K562 (cell line): Measurements from ENCODE around the gene TAF8. TPM values are rescaled to one million over a fixed set of nuclear protein-coding genes. Genes with fewer than 3 reads are reported as not detected.

ENCODE experiments used
- BACH1 ChIP-seq: fragments of 200-800 bp; sonication (Bioruptor generic); IDR thresholded peaks from 2 replicates; pipeline ENCODE4 v1.6.1; 2016; ENCODE audit warnings: missing genetic modification characterization, missing compliant biosample characterization
- CBX8 ChIP-seq: fragments of 200-600 bp; sonication (generic); IDR thresholded peaks from 2 replicates; pipeline ENCODE4 v1.6.1; 2012; ENCODE audit warnings: borderline replicate concordance, mixed run types, low read depth, mild to moderate bottlenecking, moderate library complexity, mixed read lengths, low read length, control low read depth, inconsistent platforms; ENCODE audit not compliant: poor library complexity, severe bottlenecking; ENCODE audit errors: extremely low read depth
- CREB1 ChIP-seq, 2 experiments: sonication (generic) in 1 of 2; formaldehyde crosslinking in 1 of 2; IDR thresholded peaks; 2 replicates each; pipeline versions ENCODE4 v1.6.1 to v1.8.0; 2012 to 2022; ENCODE audit warnings: inconsistent platforms in 1 of 2, mild to moderate bottlenecking in 1 of 2, missing genetic modification reagents in 1 of 2, moderate library complexity in 1 of 2
- E2F3 ChIP-seq: fragments of 250-450 bp; sonication (Bioruptor Pico); IDR thresholded peaks from 2 replicates; pipeline ENCODE4 v1.4.0; 2020; ENCODE audit warnings: mild to moderate bottlenecking
- ETS2 ChIP-seq: IDR thresholded peaks from 2 replicates; pipeline ENCODE4 v1.6.1; 2016; ENCODE audit warnings: borderline replicate concordance, missing genetic modification characterization, mild to moderate bottlenecking, moderate library complexity, missing compliant biosample characterization; ENCODE audit not compliant: poor library complexity, severe bottlenecking
- FOXA1 ChIP-seq: fragments of 450-650 bp; IDR thresholded peaks from 2 replicates; pipeline ENCODE4 v1.6.1; 2016; ENCODE audit warnings: mild to moderate bottlenecking, borderline replicate concordance
- HNRNPUL1 ChIP-seq: fragments of 200-400 bp; formaldehyde crosslinking; IDR thresholded peaks from 2 replicates; pipeline ENCODE4 v1.6.1; 2017; ENCODE audit warnings: low read length
- KAT8 ChIP-seq: fragments of 450-650 bp; IDR thresholded peaks from 2 replicates; pipeline ENCODE4 v1.6.1; 2016; ENCODE audit warnings: low read depth, mild to moderate bottlenecking
- MCM5 ChIP-seq: fragments of 450-650 bp; IDR thresholded peaks from 2 replicates; pipeline ENCODE4 v1.6.1; 2016; ENCODE audit warnings: low read depth
- MECOM ChIP-seq: fragments of 250-450 bp; sonication (Bioruptor Pico); IDR thresholded peaks from 2 replicates; pipeline ENCODE4 v1.8.0; 2022; ENCODE audit warnings: inconsistent platforms
- RFX7 ChIP-seq: fragments of 250-450 bp; sonication (Bioruptor Pico); IDR thresholded peaks from 2 replicates; pipeline ENCODE4 v1.5.1; 2021; ENCODE audit warnings: mild to moderate bottlenecking
- TCF7 ChIP-seq: sonication (generic); IDR thresholded peaks from 2 replicates; pipeline ENCODE4 v1.6.1; 2016; ENCODE audit warnings: antibody characterized with exemption, borderline replicate concordance
- YBX1 ChIP-seq: fragments of 450-650 bp; IDR thresholded peaks from 2 replicates; pipeline ENCODE4 v1.7.1; 2016; ENCODE audit warnings: mild to moderate bottlenecking
- ZNF408 ChIP-seq: fragments of 250-450 bp; sonication (Bioruptor Pico); IDR thresholded peaks from 2 replicates; pipeline ENCODE4 v1.4.0; 2020; ENCODE audit warnings: low read depth, mild to moderate bottlenecking, moderate library complexity
- ZNF586 ChIP-seq: fragments of 450-650 bp; formaldehyde crosslinking; conservative IDR thresholded peaks from 2 replicates; pipeline ENCODE4 v1.4.0; 2020; ENCODE audit warnings: mild to moderate bottlenecking, moderate library complexity
- polyA plus RNA-seq, 8 experiments: library from polyadenylated mRNA; depleted of rRNA in 4 of 8; stranded (reverse) in 5 of 8; unstranded in 3 of 8; fragments of >200 nt; fragmentation: Nextera tagmentation in 2 of 8; fragmentation: Illumina TruSeq in 1 of 8; extraction: Ambion mirVana in 2 of 8; extraction: Trizol in 1 of 8; gene quantifications; 2 replicates each; pipeline versions ENCODE4 v1.2.1 to v1.2.3, GENCODE V29; 2011 to 2014; ENCODE audit warnings: inconsistent platforms in 1 of 8, missing spikeins in 1 of 8
- total RNA-seq, 7 experiments: library from RNA; depleted of rRNA in 6 of 7; stranded (reverse); fragments of >200 nt in 6 of 7; fragmentation: Illumina TruSeq in 2 of 7; extraction: Trizol in 2 of 7; gene quantifications; 2 replicates each; pipeline versions ENCODE4 v1.2.1 to v1.2.3, GENCODE V29; 2011 to 2021; ENCODE audit warnings: low replicate concordance in 1 of 7
- TF ChIP-seq, protein P1 (sequence below): fragments of 450-650 bp; IDR thresholded peaks from 2 replicates; pipeline ENCODE4 v1.6.1; 2016
- TF ChIP-seq, protein P2 (sequence below), 3 experiments: fragments of 200-800 bp in 1 of 3; sonication (Bioruptor generic) in 1 of 3; sonication (generic) in 1 of 3; formaldehyde crosslinking in 1 of 3; IDR thresholded peaks; 2 replicates each; pipeline versions ENCODE4 v1.6.1 to v1.8.0; 2016 to 2022; ENCODE audit warnings: mild to moderate bottlenecking in 2 of 3, missing compliant biosample characterization in 2 of 3, missing genetic modification characterization in 2 of 3, missing genetic modification reagents in 1 of 3
- TF ChIP-seq, protein P3 (sequence below): sonication (generic); formaldehyde crosslinking; IDR thresholded peaks from 2 replicates; pipeline ENCODE4 v1.8.0; 2022; ENCODE audit warnings: mild to moderate bottlenecking, missing genetic modification reagents
- TF ChIP-seq, protein P4 (sequence below): sonication (generic); formaldehyde crosslinking; IDR thresholded peaks from 2 replicates; pipeline ENCODE4 v1.8.0; 2023; ENCODE audit warnings: mild to moderate bottlenecking, missing genetic modification reagents
- TF ChIP-seq, protein P5 (sequence below): fragments of 200-800 bp; sonication (Bioruptor generic); IDR thresholded peaks from 2 replicates; pipeline ENCODE4 v1.6.1; 2017; ENCODE audit warnings: missing genetic modification characterization, missing compliant biosample characterization

The TAF8 gene
- total and polyA plus RNA-seq, 9 of the 15 experiments (the other 6 are each of a cell fraction or from before 2014, with no cell fraction given), result 29.4 to 84.0 (median 52.6) TPM

DNA sequence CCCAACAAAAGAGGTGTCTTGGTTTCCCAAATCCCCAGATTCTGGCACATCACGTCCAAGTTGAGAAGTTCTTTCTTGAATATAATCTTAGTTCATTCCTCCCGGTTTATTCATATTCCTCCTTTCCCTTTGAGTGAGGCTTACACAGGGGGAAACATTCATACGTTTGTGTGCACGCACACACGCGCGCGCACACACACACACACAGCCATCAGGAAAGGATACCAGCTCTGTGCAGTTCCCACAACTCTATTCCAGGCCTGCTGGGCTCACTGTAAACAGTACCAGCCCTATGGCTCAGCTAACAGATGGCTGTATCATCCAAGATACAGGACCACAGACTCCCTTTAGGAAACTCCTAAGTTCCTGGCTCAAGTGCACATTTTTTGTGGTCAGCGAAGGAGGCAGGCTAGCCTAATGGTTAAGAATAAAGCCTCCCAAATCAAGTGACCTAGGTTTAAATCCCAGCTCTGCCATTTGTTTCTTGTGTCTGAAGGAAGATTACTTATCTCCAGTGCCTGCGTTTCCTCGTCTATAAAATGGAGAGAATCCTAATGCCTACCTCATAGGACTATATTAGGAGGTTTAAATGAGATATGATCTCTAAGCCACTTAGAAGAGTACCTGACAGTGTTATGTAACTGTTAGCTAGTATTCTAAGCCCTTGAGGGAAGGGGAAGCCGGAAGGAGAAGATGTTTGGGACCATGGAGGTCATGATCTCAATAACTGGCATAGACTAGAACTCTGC is 3.7 kb upstream of the TAF8 start (continued):
- TF ChIP-seq, protein P1, sequence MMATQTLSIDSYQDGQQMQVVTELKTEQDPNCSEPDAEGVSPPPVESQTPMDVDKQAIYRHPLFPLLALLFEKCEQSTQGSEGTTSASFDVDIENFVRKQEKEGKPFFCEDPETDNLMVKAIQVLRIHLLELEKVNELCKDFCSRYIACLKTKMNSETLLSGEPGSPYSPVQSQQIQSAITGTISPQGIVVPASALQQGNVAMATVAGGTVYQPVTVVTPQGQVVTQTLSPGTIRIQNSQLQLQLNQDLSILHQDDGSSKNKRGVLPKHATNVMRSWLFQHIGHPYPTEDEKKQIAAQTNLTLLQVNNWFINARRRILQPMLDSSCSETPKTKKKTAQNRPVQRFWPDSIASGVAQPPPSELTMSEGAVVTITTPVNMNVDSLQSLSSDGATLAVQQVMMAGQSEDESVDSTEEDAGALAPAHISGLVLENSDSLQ, result 0 out of 2 replicates have a peak, but pooled peaks have one; percentile 11
- TF ChIP-seq KAT8 (no peak), ETS2 (tag) (no peak), YBX1 (no peak), ZNF586 (CRISPR knock-in tag) (no peak), RFX7 (CRISPR knock-in tag) (no peak), FOXA1 (no peak), MCM5 (no peak), ZNF408 (CRISPR knock-in tag) (no peak), CBX8 (no peak), E2F3 (CRISPR knock-in tag) (no peak), BACH1 (tag) (no peak), MECOM (CRISPR knock-in tag) (no peak), HNRNPUL1 (no peak), TCF7 (no peak), CREB1 (IDR thresholded peaks at IDR 0.05) (no peak), CREB1 (CRISPR knock-in tag; IDR thresholded peaks at IDR 0.05) (no peak)
- TF ChIP-seq, protein P2, sequence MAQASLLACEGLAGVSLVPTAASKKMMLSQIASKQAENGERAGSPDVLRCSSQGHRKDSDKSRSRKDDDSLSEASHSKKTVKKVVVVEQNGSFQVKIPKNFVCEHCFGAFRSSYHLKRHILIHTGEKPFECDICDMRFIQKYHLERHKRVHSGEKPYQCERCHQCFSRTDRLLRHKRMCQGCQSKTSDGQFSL (CRISPR knock-in tag; IDR thresholded peaks at IDR 0.05), result no peak
- TF ChIP-seq, protein P2 (tag; IDR thresholded peaks at IDR 0.05), result no peak
- TF ChIP-seq, protein P3, sequence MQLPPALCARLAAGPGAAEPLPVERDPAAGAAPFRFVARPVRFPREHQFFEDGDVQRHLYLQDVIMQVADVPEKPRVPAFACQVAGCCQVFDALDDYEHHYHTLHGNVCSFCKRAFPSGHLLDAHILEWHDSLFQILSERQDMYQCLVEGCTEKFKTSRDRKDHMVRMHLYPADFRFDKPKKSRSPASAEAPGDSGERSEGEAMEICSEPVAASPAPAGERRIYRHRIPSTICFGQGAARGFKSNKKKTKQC (CRISPR knock-in tag), result no peak
- TF ChIP-seq, protein P4, sequence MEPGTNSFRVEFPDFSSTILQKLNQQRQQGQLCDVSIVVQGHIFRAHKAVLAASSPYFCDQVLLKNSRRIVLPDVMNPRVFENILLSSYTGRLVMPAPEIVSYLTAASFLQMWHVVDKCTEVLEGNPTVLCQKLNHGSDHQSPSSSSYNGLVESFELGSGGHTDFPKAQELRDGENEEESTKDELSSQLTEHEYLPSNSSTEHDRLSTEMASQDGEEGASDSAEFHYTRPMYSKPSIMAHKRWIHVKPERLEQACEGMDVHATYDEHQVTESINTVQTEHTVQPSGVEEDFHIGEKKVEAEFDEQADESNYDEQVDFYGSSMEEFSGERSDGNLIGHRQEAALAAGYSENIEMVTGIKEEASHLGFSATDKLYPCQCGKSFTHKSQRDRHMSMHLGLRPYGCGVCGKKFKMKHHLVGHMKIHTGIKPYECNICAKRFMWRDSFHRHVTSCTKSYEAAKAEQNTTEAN (CRISPR knock-in tag), result no peak
- TF ChIP-seq, protein P5, sequence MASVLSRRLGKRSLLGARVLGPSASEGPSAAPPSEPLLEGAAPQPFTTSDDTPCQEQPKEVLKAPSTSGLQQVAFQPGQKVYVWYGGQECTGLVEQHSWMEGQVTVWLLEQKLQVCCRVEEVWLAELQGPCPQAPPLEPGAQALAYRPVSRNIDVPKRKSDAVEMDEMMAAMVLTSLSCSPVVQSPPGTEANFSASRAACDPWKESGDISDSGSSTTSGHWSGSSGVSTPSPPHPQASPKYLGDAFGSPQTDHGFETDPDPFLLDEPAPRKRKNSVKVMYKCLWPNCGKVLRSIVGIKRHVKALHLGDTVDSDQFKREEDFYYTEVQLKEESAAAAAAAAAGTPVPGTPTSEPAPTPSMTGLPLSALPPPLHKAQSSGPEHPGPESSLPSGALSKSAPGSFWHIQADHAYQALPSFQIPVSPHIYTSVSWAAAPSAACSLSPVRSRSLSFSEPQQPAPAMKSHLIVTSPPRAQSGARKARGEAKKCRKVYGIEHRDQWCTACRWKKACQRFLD (CRISPR knock-in tag), result peak; percentile 57
